Myometrial cell (primary cell): Measurements from ENCODE around the gene ACTRT3. TPM values are rescaled to one million over a fixed set of nuclear protein-coding genes. Genes with fewer than 3 reads are reported as not detected.

Source experiments
- total RNA-seq: library from RNA; depleted of rRNA; stranded (reverse); fragments of >200 nt; gene quantifications from 2 replicates; pipeline ENCODE4 v1.2.3, GENCODE V29; 2015

The ACTRT3 gene
- total RNA-seq = 1.7 and 3.4 TPM in 2 replicates

GRCh38 chr3:169769287-169770181 lies at the start of gene ACTRT3:
Gene ACTRT3 (minus strand): TSS chr3:169769561. CDS start chr3:169769520, 41 bp downstream.

GRCh38 chr3:169812332-169813235 lies 43.2 kb upstream of the ACTRT3 start, which contains the start of the genes LRRC34 and LRRIQ4:
Gene LRRC34 (minus strand): TSS chr3:169812904. CDS start chr3:169812548, 356 bp downstream.
Gene LRRIQ4 (plus strand): TSS chr3:169812870. CDS start chr3:169821922, 9,052 bp downstream.

GRCh38 chr3:169772897-169773816 lies 3.8 kb upstream of the ACTRT3 start, which contains the start of gene MYNN:
Gene MYNN (plus strand): TSS chr3:169773396. CDS start chr3:169774296, 900 bp downstream.

GRCh38 chr3:169764882-169765612 lies 4.3 kb downstream of the ACTRT3 start, which contains the start of gene TERC:
Gene TERC (minus strand): TSS chr3:169765060.

Other genes with a start within 250 kb of the ACTRT3 start
- 11.8 and 14.2 TPM in 2 replicates for gene MECOM, start 105.8 kb downstream of the ACTRT3 start, total RNA-seq
- gene TERC, start 4.5 kb downstream of the ACTRT3 start, total RNA-seq = 266 and 343 TPM in 2 replicates
- 9.2 and 17.5 TPM in 2 replicates for gene MYNN, start 3.8 kb upstream of the ACTRT3 start, total RNA-seq
- not detected in 2 replicates for gene LRRIQ4, start 43.3 kb upstream of the ACTRT3 start, total RNA-seq
- 5.3 and 9.5 TPM in 2 replicates for gene LRRC34, start 43.3 kb upstream of the ACTRT3 start, total RNA-seq
- not detected in 2 replicates for gene LRRC31, start 100.4 kb upstream of the ACTRT3 start, total RNA-seq
- gene SAMD7, start 142.0 kb upstream of the ACTRT3 start, total RNA-seq = not detected in 2 replicates
- 21.6 and 24.6 TPM in 2 replicates for gene SEC62, start 197.2 kb upstream of the ACTRT3 start, total RNA-seq